Ovary (tissue), 3 donors: ENCODE measurements around the gene ZSCAN18.

Experiments used
- CTCF ChIP-seq, 3 donors: fragments of 450-650 bp in 2 of 3; fragments of 200-600 bp in 1 of 3; IDR thresholded peaks; one replicate each; pipeline versions ENCODE4 v1.5.1 to v1.8.0; 2016 to 2022; ENCODE audit warnings: antibody characterized with exemption in 3 of 3, mild to moderate bottlenecking in 1 of 3
- EP300 ChIP-seq: sonication (generic); formaldehyde crosslinking; IDR thresholded peaks from one replicate; pipeline ENCODE4 v1.6.1; 2017; ENCODE audit warnings: antibody characterized with exemption
- donor health status: DM: no; HTN: no; CAD: no.

- TF ChIP-seq CTCF (IDR thresholded peaks at IDR 0.05) (no peak), EP300 (no peak)
These were observed 11.0 kb downstream of the ZSCAN18 start for GRCh38 chr19:58086825-58087710.
